Effector memory CD4-positive, alpha-beta T cell (primary cell): Measurements from ENCODE around the gene CNTN1.

Source experiments
- DNase-seq, 3 donors: peaks; one replicate each; pipeline ENCODE4 v3.0.0-alpha.2; 2020
- H3K27ac ChIP-seq: 2 replicates; pipeline ENCODE4 v1.7.0; 2013; ENCODE audit warnings: mild to moderate bottlenecking, low read length, moderate library complexity; ENCODE audit not compliant: insufficient read depth, poor library complexity, severe bottlenecking
- H3K27me3 ChIP-seq: replicated peaks from 2 replicates; pipeline ENCODE4 v1.7.0; 2013; ENCODE audit warnings: mild to moderate bottlenecking, low read length; ENCODE audit not compliant: insufficient read depth, control insufficient read depth, poor library complexity, severe bottlenecking
- H3K36me3 ChIP-seq: 2 replicates; pipeline ENCODE4 v1.7.0; 2013; ENCODE audit warnings: mild to moderate bottlenecking, low read length, moderate library complexity; ENCODE audit not compliant: control insufficient read depth, insufficient read depth
- H3K4me1 ChIP-seq: 2 replicates; pipeline ENCODE4 v1.7.0; 2013; ENCODE audit warnings: low read length, mild to moderate bottlenecking; ENCODE audit not compliant: control insufficient read depth, insufficient read depth, poor library complexity, severe bottlenecking
- H3K4me3 ChIP-seq: 2 replicates; pipeline ENCODE4 v1.7.0; 2013; ENCODE audit warnings: low read length, low read depth, mild to moderate bottlenecking; ENCODE audit not compliant: insufficient read depth, poor library complexity, severe bottlenecking
- H3K9me3 ChIP-seq: 2 replicates; pipeline ENCODE4 v1.7.0; 2013; ENCODE audit warnings: mild to moderate bottlenecking, low read length, moderate library complexity; ENCODE audit not compliant: control insufficient read depth

The CNTN1 gene

GRCh38 chr12:41092115-41092514 lies 399.9 kb downstream of the CNTN1 start:
- no peak for DNase-seq
- no peaks in the 10 kb centered on the region for H3K27me3 ChIP-seq
- no peaks in the 10 kb centered on the region for H3K9me3 ChIP-seq
- no peak overlapping the region for H3K4me3 ChIP-seq
- no peaks in the 10 kb centered on the region for H3K36me3 ChIP-seq
- no peaks in the 10 kb centered on the region for H3K4me1 ChIP-seq
- H3K27ac ChIP-seq, result no peak overlapping the region

GRCh38 chr12:41096797-41097196 lies 404.6 kb downstream of the CNTN1 start:
- Histone ChIP-seq H3K36me3 (no peaks in the 10 kb centered on the region), H3K27ac (no peak overlapping the region), H3K9me3 (no peaks in the 10 kb centered on the region), H3K4me1 (no peaks in the 10 kb centered on the region), H3K27me3 (no peaks in the 10 kb centered on the region), H3K4me3 (no peak overlapping the region)
- no peak for DNase-seq

- H3K9me3 ChIP-seq, result no peaks in the 10 kb centered on the region
- DNase-seq, result no peak
- H3K4me3 ChIP-seq, result no peak overlapping the region
- H3K27ac ChIP-seq, result no peak overlapping the region
- no peaks in the 10 kb centered on the region for H3K27me3 ChIP-seq
- H3K4me1 ChIP-seq, result no peaks in the 10 kb centered on the region
- H3K36me3 ChIP-seq, result no peaks in the 10 kb centered on the region
Measured at GRCh38 chr12:41100572-41100971, 408.3 kb downstream of the CNTN1 start.

GRCh38 chr12:41101806-41102205 lies 409.6 kb downstream of the CNTN1 start:
- H3K36me3 ChIP-seq, result no peaks in the 10 kb centered on the region
- no peaks in the 10 kb centered on the region for H3K4me1 ChIP-seq
- no peak overlapping the region for H3K4me3 ChIP-seq
- no peaks in the 10 kb centered on the region for H3K9me3 ChIP-seq
- H3K27me3 ChIP-seq, result no peaks in the 10 kb centered on the region
- H3K27ac ChIP-seq, result no peak overlapping the region
- no peak for DNase-seq

GRCh38 chr12:41103614-41104013 lies 411.4 kb downstream of the CNTN1 start:
- Histone ChIP-seq H3K9me3 (no peaks in the 10 kb centered on the region), H3K4me3 (no peak overlapping the region), H3K27me3 (no peaks in the 10 kb centered on the region), H3K27ac (no peak overlapping the region), H3K36me3 (no peaks in the 10 kb centered on the region), H3K4me1 (no peaks in the 10 kb centered on the region)
- no peak for DNase-seq

GRCh38 chr12:41106315-41106714 lies 414.1 kb downstream of the CNTN1 start:
- Histone ChIP-seq H3K4me3 (no peak overlapping the region), H3K4me1 (no peaks in the 10 kb centered on the region), H3K27me3 (no peaks in the 10 kb centered on the region), H3K36me3 (no peaks in the 10 kb centered on the region), H3K9me3 (no peaks in the 10 kb centered on the region), H3K27ac (no peak overlapping the region)
- no peak for DNase-seq

- H3K36me3 ChIP-seq, result no peaks in the 10 kb centered on the region
Measured at GRCh38 chr12:41108032-41108431, 415.8 kb downstream of the CNTN1 start.

GRCh38 chr12:41112903-41113302 lies 420.7 kb downstream of the CNTN1 start:
- no peaks in the 10 kb centered on the region for H3K27me3 ChIP-seq
- no peak for DNase-seq
- no peaks in the 10 kb centered on the region for H3K36me3 ChIP-seq
- H3K4me1 ChIP-seq, result no peaks in the 10 kb centered on the region
- no peak overlapping the region for H3K27ac ChIP-seq
- no peak overlapping the region for H3K4me3 ChIP-seq
- no peaks in the 10 kb centered on the region for H3K9me3 ChIP-seq

More at GRCh38 chr12:41108032-41108431, 415.8 kb downstream of the CNTN1 start:
- Histone ChIP-seq H3K4me3 (no peak overlapping the region), H3K4me1 (no peaks in the 10 kb centered on the region), H3K27ac (no peak overlapping the region), H3K9me3 (no peaks in the 10 kb centered on the region), H3K27me3 (no peaks in the 10 kb centered on the region)
- no peak for DNase-seq

GRCh38 chr12:41120211-41120610 lies 428.0 kb downstream of the CNTN1 start:
- H3K36me3 ChIP-seq, result no peaks in the 10 kb centered on the region
- H3K27me3 ChIP-seq, result no peaks in the 10 kb centered on the region
- DNase-seq, result no peak
- no peak overlapping the region for H3K27ac ChIP-seq
- no peak overlapping the region for H3K4me3 ChIP-seq
- no peaks in the 10 kb centered on the region for H3K9me3 ChIP-seq
- H3K4me1 ChIP-seq, result no peaks in the 10 kb centered on the region

GRCh38 chr12:41121374-41121773 lies 429.1 kb downstream of the CNTN1 start:
- no peak for DNase-seq
- Histone ChIP-seq H3K27me3 (no peaks in the 10 kb centered on the region), H3K9me3 (no peaks in the 10 kb centered on the region)

More at GRCh38 chr12:41121374-41121773, 429.1 kb downstream of the CNTN1 start:
- H3K4me3 ChIP-seq, result no peak overlapping the region
- no peak overlapping the region for H3K27ac ChIP-seq
- no peaks in the 10 kb centered on the region for H3K36me3 ChIP-seq
- no peaks in the 10 kb centered on the region for H3K4me1 ChIP-seq
